H1 (cell line): ENCODE results near the gene PKIB. TPM values are rescaled to one million over a fixed set of nuclear protein-coding genes. Genes with fewer than 3 reads are reported as not detected.

Experiments
- CTCF ChIA-PET: fragments of 300-600 bp; sonication (Branson Sonifier 250); formaldehyde crosslinking; loops from one replicate; lab custom pipeline; 2021; ENCODE audit not compliant: partially characterized antibody; lab: Charles Lee
- POLR2A ChIA-PET: fragments of 300-600 bp; sonication (Branson Sonifier 250); formaldehyde crosslinking; loops from one replicate; lab custom pipeline; 2021; ENCODE audit warnings: inconsistent platforms; ENCODE audit not compliant: partially characterized antibody; lab: Charles Lee
- DNase-seq, 2 experiments: peaks; one replicate each; pipeline versions ENCODE4 v3.0.0 to v3.0.0-alpha.2; 2010 to 2022; ENCODE audit warnings: low spot score in 2 of 2, low read depth in 1 of 2, mixed read lengths in 1 of 2
- FAIRE-seq: peaks from 2 replicates; lab custom pipeline; 2011; peaks lifted over from hg19 to GRCh38; lab: Jason Lieb, UNC
- H2AFZ ChIP-seq: 2 replicates; pipeline ENCODE4 v1.8.1; 2012; ENCODE audit warnings: low read length, inconsistent platforms
- H2AK5ac ChIP-seq: 2 replicates; pipeline ENCODE4 v1.6.1; 2013; ENCODE audit warnings: low read depth, low read length
- H2BK120ac ChIP-seq: replicated peaks from 2 replicates; pipeline ENCODE3; 2013; ENCODE audit warnings: low read depth, low read length, inconsistent platforms
- H2BK12ac ChIP-seq: 2 replicates; pipeline ENCODE4 v1.6.1; 2013; ENCODE audit warnings: low read depth, low read length
- H2BK15ac ChIP-seq: 2 replicates; pipeline ENCODE4 v1.6.1; 2013; ENCODE audit warnings: low read length
- H2BK20ac ChIP-seq: 2 replicates; pipeline ENCODE4 v1.6.1; 2013; ENCODE audit warnings: low read length
- H2BK5ac ChIP-seq: 2 replicates; pipeline ENCODE4 v1.6.1; 2013; ENCODE audit warnings: low read depth, low read length
- H3K14ac ChIP-seq: 2 replicates; pipeline ENCODE4 v1.6.1; 2013; ENCODE audit warnings: inconsistent platforms; ENCODE audit not compliant: insufficient read length
- H3K18ac ChIP-seq: 2 replicates; pipeline ENCODE4 v1.6.1; 2013; ENCODE audit warnings: low read length; ENCODE audit errors: extremely low read depth
- H3K23ac ChIP-seq: 2 replicates; pipeline ENCODE4 v1.6.1; 2013; ENCODE audit warnings: inconsistent platforms; ENCODE audit not compliant: insufficient read length
- H3K23me2 ChIP-seq: 2 replicates; pipeline ENCODE4 v1.6.1; 2013; ENCODE audit warnings: low read depth, low read length
- H3K27ac ChIP-seq: 2 replicates; pipeline ENCODE4 v1.6.1; 2011; ENCODE audit warnings: low read depth, low read length, inconsistent platforms
- H3K27me3 ChIP-seq, 4 experiments: replicated peaks in 1 of 4; 1 replicate in 1 of 4; 2 replicates in 3 of 4; pipeline versions ENCODE4 v1.6.1 to v1.8.1; 2011 to 2013; ENCODE audit warnings: low read length in 3 of 4, mild to moderate bottlenecking in 3 of 4, inconsistent platforms in 2 of 4, mixed read lengths in 2 of 4, moderate library complexity in 1 of 4; ENCODE audit not compliant: control insufficient read depth in 3 of 4, insufficient read depth in 3 of 4; ENCODE audit errors: extremely low read depth in 1 of 4
- H3K36me3 ChIP-seq, 4 experiments: 2 replicates each; pipeline versions ENCODE4 v1.6.1 to v1.8.1; 2011 to 2013; ENCODE audit warnings: mild to moderate bottlenecking in 4 of 4, low read length in 3 of 4, moderate library complexity in 2 of 4, control low read depth in 1 of 4, inconsistent platforms in 1 of 4; ENCODE audit not compliant: insufficient read depth in 4 of 4, control insufficient read depth in 2 of 4
- H3K4ac ChIP-seq: replicated peaks from 2 replicates; pipeline ENCODE3; 2013; ENCODE audit warnings: low read length, low read depth, mixed read lengths, inconsistent platforms; ENCODE audit not compliant: insufficient read length
- H3K4me1 ChIP-seq, 4 experiments: replicated peaks in 1 of 4; 1 replicate in 1 of 4; 2 replicates in 3 of 4; pipeline versions ENCODE4 v1.6.1 to v1.8.1; 2011 to 2013; ENCODE audit warnings: low read length in 3 of 4, inconsistent platforms in 2 of 4, mixed read lengths in 1 of 4; ENCODE audit not compliant: insufficient read depth in 4 of 4, control insufficient read depth in 3 of 4
- H3K4me2 ChIP-seq, 2 experiments: 2 replicates each; pipeline versions ENCODE4 v1.6.1 to v1.8.1; 2011 to 2013; ENCODE audit warnings: low read depth in 2 of 2, low read length in 2 of 2, control low read depth in 1 of 2, inconsistent platforms in 1 of 2, mild to moderate bottlenecking in 1 of 2; ENCODE audit not compliant: insufficient read depth in 1 of 2
- H3K4me3 ChIP-seq, 4 experiments: fragments of 200-600, 300-600 bp in 1 of 4; sonication (generic), shearing (Covaris generic), sonication (Bioruptor Twin) in 1 of 4; 2 replicates each; pipeline versions ENCODE4 v1.5.1 to v1.8.1; 2011 to 2016; ENCODE audit warnings: low read length in 4 of 4, low read depth in 3 of 4, control low read depth in 2 of 4, inconsistent platforms in 2 of 4, mild to moderate bottlenecking in 2 of 4, mixed read lengths in 1 of 4, moderate library complexity in 1 of 4; ENCODE audit not compliant: insufficient read depth in 2 of 4; ENCODE audit errors: extremely low read depth in 1 of 4
- H3K56ac ChIP-seq: replicated peaks from 2 replicates; pipeline ENCODE3; 2013; ENCODE audit warnings: low read depth, mild to moderate bottlenecking, mixed read lengths, low read length, inconsistent platforms; ENCODE audit not compliant: insufficient read length
- H3K79me1 ChIP-seq: 2 replicates; pipeline ENCODE4 v1.6.1; 2013; ENCODE audit warnings: low read depth, low read length, control low read depth
- H3K79me2 ChIP-seq, 2 experiments: 2 replicates each; pipeline versions ENCODE4 v1.6.1 to v1.8.1; 2012 to 2013; ENCODE audit warnings: low read length in 2 of 2, mild to moderate bottlenecking in 2 of 2, inconsistent platforms in 1 of 2; ENCODE audit not compliant: insufficient read depth in 2 of 2, control insufficient read depth in 1 of 2
- H3K9ac ChIP-seq, 4 experiments: replicated peaks in 1 of 4; 1 replicate in 1 of 4; 2 replicates in 3 of 4; pipeline versions ENCODE4 v1.6.1 to v1.8.1; 2011 to 2013; ENCODE audit warnings: low read depth in 3 of 4, low read length in 3 of 4, control low read depth in 2 of 4, mild to moderate bottlenecking in 2 of 4, moderate library complexity in 2 of 4, inconsistent platforms in 1 of 4; ENCODE audit errors: extremely low read depth in 1 of 4
- H3K9me3 ChIP-seq, 2 experiments: 2 replicates each; pipeline versions ENCODE4 v1.6.1 to v1.8.1; 2012 to 2013; ENCODE audit warnings: mild to moderate bottlenecking in 2 of 2, moderate library complexity in 2 of 2, control low read depth in 1 of 2, inconsistent platforms in 1 of 2, low read depth in 1 of 2, low read length in 1 of 2, mixed read lengths in 1 of 2; ENCODE audit not compliant: insufficient read depth in 2 of 2
- H4K20me1 ChIP-seq, 2 experiments: replicated peaks in 1 of 2; 2 replicates each; pipeline versions ENCODE3 to v1.8.1; 2011 to 2013; ENCODE audit warnings: inconsistent platforms in 2 of 2, low read length in 2 of 2, mild to moderate bottlenecking in 1 of 2; ENCODE audit not compliant: insufficient read depth in 2 of 2, control insufficient read depth in 1 of 2
- H4K5ac ChIP-seq: 2 replicates; pipeline ENCODE4 v1.6.1; 2013; ENCODE audit warnings: low read length, low read depth, mixed read lengths, inconsistent platforms; ENCODE audit not compliant: insufficient read length
- H4K8ac ChIP-seq: 2 replicates; pipeline ENCODE4 v1.8.0; 2013; ENCODE audit warnings: mild to moderate bottlenecking, moderate library complexity, low read length, inconsistent platforms; ENCODE audit not compliant: insufficient read depth; ENCODE audit errors: extremely low read depth
- H4K91ac ChIP-seq: replicated peaks from 2 replicates; pipeline ENCODE3; 2013; ENCODE audit warnings: low read length, mixed read lengths, inconsistent platforms; ENCODE audit not compliant: insufficient read length
- HDAC2 ChIP-seq, 2 experiments: fragments of 300-600 bp in 1 of 2; sonication (generic) in 1 of 2; IDR thresholded peaks; 2 replicates each; pipeline ENCODE4 v1.6.1; 2011 to 2012; ENCODE audit warnings: low read depth in 2 of 2, low read length in 2 of 2, mild to moderate bottlenecking in 2 of 2, moderate library complexity in 2 of 2, borderline replicate concordance in 1 of 2, inconsistent platforms in 1 of 2
- RAD21 ChIP-seq, 2 experiments: IDR thresholded peaks in 1 of 2; conservative IDR thresholded peaks in 1 of 2; 2 replicates each; pipeline ENCODE4 v1.6.1; 2011; ENCODE audit warnings: low read depth in 2 of 2, low read length in 2 of 2, improper control_type of control experiment in 1 of 2, inconsistent platforms in 1 of 2, mild to moderate bottlenecking in 1 of 2, moderate library complexity in 1 of 2
- RFX5 ChIP-seq: IDR thresholded peaks from 2 replicates; pipeline ENCODE4 v1.6.1; 2011; ENCODE audit warnings: low read depth, low read length, improper control_type of control experiment, borderline replicate concordance
- SAP30 ChIP-seq: fragments of 300-600 bp; sonication (generic); IDR thresholded peaks from 2 replicates; pipeline ENCODE4 v1.7.1; 2012; ENCODE audit warnings: low read length, moderate library complexity, mild to moderate bottlenecking, inconsistent platforms; ENCODE audit not compliant: insufficient read depth, insufficient replicate concordance
- SUZ12 ChIP-seq: fragments of 200-600 bp; sonication (generic); IDR thresholded peaks from 2 replicates; pipeline ENCODE4 v1.6.1; 2012; ENCODE audit warnings: mild to moderate bottlenecking, inconsistent platforms, low read length, moderate library complexity, mixed read lengths
- YY1 ChIP-seq: IDR thresholded peaks from 2 replicates; pipeline ENCODE4 v1.6.1; 2011; ENCODE audit warnings: low read depth, mild to moderate bottlenecking, low read length
- WGBS, 2 experiments: shearing (Covaris generic) in 1 of 2; methylation state at CpG; one replicate each; pipeline versions ENCODE4 v1.1.6 to v1.1.7; 2013 to 2015; ENCODE audit warnings: low lambda C conversion rate in 2 of 2, mixed read lengths in 2 of 2, inconsistent platforms in 1 of 2, low coverage in 1 of 2, missing lambda C conversion rate in 1 of 2; ENCODE audit not compliant: insufficient replicate concordance in 2 of 2, insufficient coverage in 1 of 2, insufficient read length in 1 of 2; ENCODE audit errors: extremely low coverage in 1 of 2, missing lambda C conversion rate in 1 of 2; 5-methylcytosine and 5-hydroxymethylcytosine counted together
- polyA plus RNA-seq, 7 experiments: library from polyadenylated mRNA; depleted of rRNA in 3 of 7; stranded (reverse) in 5 of 7; unstranded in 2 of 7; fragments of >200 nt in 5 of 7; fragments of 200-250 nt in 2 of 7; gene quantifications; 1 replicate in 5 of 7; 2 replicates in 1 of 7; 4 replicates in 1 of 7; pipeline versions ENCODE4 v1.2.1 to v1.2.3, GENCODE V29; 2011 to 2013; ENCODE audit warnings: missing spikeins in 2 of 7, mixed read lengths in 2 of 7
- total RNA-seq: library from RNA; stranded (reverse); fragmentation: NEBNext Ultra II Directional; extraction: Animal tissue kit (Norgen Biotek cat#: 25700); gene quantifications from 2 replicates; pipeline ENCODE4 v1.2.1, GENCODE V29; 2021
- TF ChIP-seq, protein P1 (sequence below), 3 experiments: IDR thresholded peaks; 1 replicate in 2 of 3; 2 replicates in 1 of 3; pipeline versions ENCODE4 v1.5.1 to v1.6.1; 2011; ENCODE audit warnings: low read length in 3 of 3, mild to moderate bottlenecking in 3 of 3, inconsistent platforms in 2 of 3, low read depth in 1 of 3, moderate library complexity in 1 of 3; ENCODE audit not compliant: insufficient read depth in 1 of 3; ENCODE audit errors: control extremely low read depth in 1 of 3
- TF ChIP-seq, protein P2 (sequence below): IDR thresholded peaks from 2 replicates; pipeline ENCODE4 v1.6.1; 2012; ENCODE audit warnings: low read length, inconsistent platforms

Gene PKIB
- total and polyA plus RNA-seq, 2 of the 8 experiments (the other 6 are each of a cell fraction or from before 2014, with no cell fraction given) = 13.5 to 73.3 TPM

DNA sequence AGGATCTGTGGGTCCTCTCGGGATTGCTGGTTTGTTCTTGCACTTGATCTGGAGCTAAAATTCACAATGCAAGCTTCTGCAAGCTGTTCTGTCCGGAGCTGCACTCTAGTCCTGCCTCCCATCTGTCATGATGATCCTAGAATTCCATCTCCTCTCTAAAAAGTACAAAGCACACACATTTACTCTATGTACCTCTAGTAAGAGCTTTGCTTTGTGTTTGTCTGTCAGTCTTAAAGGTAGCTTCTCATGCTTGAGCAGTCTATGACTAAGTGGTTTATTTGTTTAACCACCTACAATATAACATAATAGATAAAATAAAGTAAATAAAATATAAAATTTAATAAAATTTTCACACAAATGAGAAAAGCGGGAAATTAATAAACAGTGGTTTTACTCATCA is 46.0 kb upstream of the PKIB start:
- no peak overlapping the region for H2BK20ac ChIP-seq
- H3K9me3 ChIP-seq = no peaks in the 10 kb centered on the region
- no peak overlapping the region for H2BK120ac ChIP-seq
- no peaks in the 10 kb centered on the region for H3K23me2 ChIP-seq
- no peaks in the 10 kb centered on the region; the same call in 1 of the 2 replicates for H3K79me1 ChIP-seq
- no peak overlapping the region for H3K4me3 ChIP-seq
- POLR2A ChIA-PET = no interaction called here
- no peak overlapping the region for H2AK5ac ChIP-seq
- no peak overlapping the region for H4K8ac ChIP-seq
- H4K5ac ChIP-seq = no peak overlapping the region
- H4K91ac ChIP-seq = no peak overlapping the region
- H2BK12ac ChIP-seq = no peak overlapping the region
- 97% methylated on average over 3 of the region's 3 CpGs; no CpG with 5 or more reads in 1 of the 2 experiments for WGBS, 2 experiments
- CTCF ChIA-PET = interaction anchor here (0.9 to 1.9 kb wide), 5 partner anchors 10 to 163 kb away, joined by 3 to 6 read pairs (median 3); no protein-coding TSS in a partner anchor
- H3K9ac ChIP-seq = no peak overlapping the region
- FAIRE-seq = no peak
- no peak overlapping the region for H3K4me2 ChIP-seq
- H3K4ac ChIP-seq = no peak overlapping the region
- H3K56ac ChIP-seq = no peak overlapping the region
- no peak overlapping the region for H3K14ac ChIP-seq
- no peaks in the 10 kb centered on the region for H4K20me1 ChIP-seq
- H3K23ac ChIP-seq = no peak overlapping the region
- H3K4me1 ChIP-seq = peaks cover 0 to 5% (median 2%) of the 10 kb centered on the region in 4 experiments; a peak in 1 of 7 replicates
- peaks cover 0 to 8% (median 0%) of the 10 kb centered on the region in 4 experiments; a peak in 1 of 8 replicates for H3K36me3 ChIP-seq
- no peak overlapping the region for H2BK5ac ChIP-seq
- H3K18ac ChIP-seq = no peak overlapping the region
- no peaks in the 10 kb centered on the region for H3K27me3 ChIP-seq
- no peak overlapping the region for H2BK15ac ChIP-seq
- H3K27ac ChIP-seq = no peak overlapping the region
- peaks cover 0 to 3% of the 10 kb centered on the region in 2 experiments; a peak in 2 of 4 replicates for H3K79me2 ChIP-seq
- H2AFZ ChIP-seq = 0 out of 2 replicates have a peak overlapping the region, but pooled peaks have one; percentile 21
- no peak for DNase-seq
- TF ChIP-seq SUZ12 (no peak), RFX5 (no peak), YY1 (no peak), RAD21 (IDR thresholded peaks at IDR 0.05 in 1 of 2, conservative IDR thresholded peaks at IDR 0.05 in 1 of 2; ENCODE audit: low read depth in 2 of 2, low read length in 2 of 2) (no peak), HDAC2 (IDR thresholded peaks at IDR 0.05; ENCODE audit: borderline replicate concordance in 1 of 2, low read depth in 2 of 2, low read length in 2 of 2) (no peak), SAP30 (no peak)
- TF ChIP-seq, protein P1, sequence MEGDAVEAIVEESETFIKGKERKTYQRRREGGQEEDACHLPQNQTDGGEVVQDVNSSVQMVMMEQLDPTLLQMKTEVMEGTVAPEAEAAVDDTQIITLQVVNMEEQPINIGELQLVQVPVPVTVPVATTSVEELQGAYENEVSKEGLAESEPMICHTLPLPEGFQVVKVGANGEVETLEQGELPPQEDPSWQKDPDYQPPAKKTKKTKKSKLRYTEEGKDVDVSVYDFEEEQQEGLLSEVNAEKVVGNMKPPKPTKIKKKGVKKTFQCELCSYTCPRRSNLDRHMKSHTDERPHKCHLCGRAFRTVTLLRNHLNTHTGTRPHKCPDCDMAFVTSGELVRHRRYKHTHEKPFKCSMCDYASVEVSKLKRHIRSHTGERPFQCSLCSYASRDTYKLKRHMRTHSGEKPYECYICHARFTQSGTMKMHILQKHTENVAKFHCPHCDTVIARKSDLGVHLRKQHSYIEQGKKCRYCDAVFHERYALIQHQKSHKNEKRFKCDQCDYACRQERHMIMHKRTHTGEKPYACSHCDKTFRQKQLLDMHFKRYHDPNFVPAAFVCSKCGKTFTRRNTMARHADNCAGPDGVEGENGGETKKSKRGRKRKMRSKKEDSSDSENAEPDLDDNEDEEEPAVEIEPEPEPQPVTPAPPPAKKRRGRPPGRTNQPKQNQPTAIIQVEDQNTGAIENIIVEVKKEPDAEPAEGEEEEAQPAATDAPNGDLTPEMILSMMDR (IDR thresholded peaks at IDR 0.05; ENCODE audit: control extremely low read depth in 1 of 3, insufficient read depth in 1 of 3, low read depth in 1 of 3, low read length in 3 of 3) = no peak
- TF ChIP-seq, protein P2, sequence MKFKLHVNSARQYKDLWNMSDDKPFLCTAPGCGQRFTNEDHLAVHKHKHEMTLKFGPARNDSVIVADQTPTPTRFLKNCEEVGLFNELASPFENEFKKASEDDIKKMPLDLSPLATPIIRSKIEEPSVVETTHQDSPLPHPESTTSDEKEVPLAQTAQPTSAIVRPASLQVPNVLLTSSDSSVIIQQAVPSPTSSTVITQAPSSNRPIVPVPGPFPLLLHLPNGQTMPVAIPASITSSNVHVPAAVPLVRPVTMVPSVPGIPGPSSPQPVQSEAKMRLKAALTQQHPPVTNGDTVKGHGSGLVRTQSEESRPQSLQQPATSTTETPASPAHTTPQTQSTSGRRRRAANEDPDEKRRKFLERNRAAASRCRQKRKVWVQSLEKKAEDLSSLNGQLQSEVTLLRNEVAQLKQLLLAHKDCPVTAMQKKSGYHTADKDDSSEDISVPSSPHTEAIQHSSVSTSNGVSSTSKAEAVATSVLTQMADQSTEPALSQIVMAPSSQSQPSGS = no peak
